Liver (tissue), 9 donors: Measurements from ENCODE around the gene TMC2. TPM values are rescaled to one million over a fixed set of nuclear protein-coding genes. Genes with fewer than 3 reads are reported as not detected.
"Not testable (repeated sequence)": the region's sequence is repeated elsewhere in the genome, so short reads cannot be mapped to it uniquely, and the experiment has no call there.

Source experiments
- DNase-seq: peaks from one replicate; pipeline ENCODE4 v3.0.0-alpha.2; 2017; ENCODE audit warnings: low spot score
- H3K27ac ChIP-seq, 2 donors: one replicate each; pipeline ENCODE4 v1.7.0; 2013; ENCODE audit warnings: inconsistent platforms in 2 of 2, low read length in 2 of 2, control low read depth in 1 of 2, low read depth in 1 of 2, mild to moderate bottlenecking in 1 of 2
- H3K27me3 ChIP-seq, 4 donors: one replicate each; pipeline versions ENCODE4 v1.6.1 to v1.7.0; 2013; ENCODE audit warnings: low read length in 3 of 4, inconsistent platforms in 1 of 4, mild to moderate bottlenecking in 1 of 4, moderate library complexity in 1 of 4; ENCODE audit not compliant: control insufficient read depth in 4 of 4, insufficient read depth in 4 of 4
- H3K36me3 ChIP-seq, 4 donors: one replicate each; pipeline versions ENCODE4 v1.6.1 to v1.7.0; 2013; ENCODE audit warnings: low read length in 3 of 4, mild to moderate bottlenecking in 3 of 4, low read depth in 1 of 4, moderate library complexity in 1 of 4; ENCODE audit not compliant: control insufficient read depth in 4 of 4, insufficient read depth in 3 of 4
- H3K4me1 ChIP-seq, 4 donors: one replicate each; pipeline versions ENCODE4 v1.6.1 to v1.7.0; 2013; ENCODE audit warnings: low read length in 3 of 4, mild to moderate bottlenecking in 3 of 4, moderate library complexity in 1 of 4; ENCODE audit not compliant: control insufficient read depth in 4 of 4, insufficient read depth in 4 of 4
- H3K4me3 ChIP-seq, 3 donors: one replicate each; pipeline versions ENCODE4 v1.6.1 to v1.7.0; 2013; ENCODE audit warnings: low read length in 3 of 3, control low read depth in 1 of 3, low read depth in 1 of 3, mild to moderate bottlenecking in 1 of 3
- H3K9ac ChIP-seq, 2 donors: one replicate each; pipeline ENCODE4 v1.7.0; 2013; ENCODE audit warnings: low read length in 2 of 2, mild to moderate bottlenecking in 2 of 2, moderate library complexity in 2 of 2, control low read depth in 1 of 2, low read depth in 1 of 2
- H3K9me3 ChIP-seq, 4 donors: one replicate each; pipeline versions ENCODE4 v1.6.1 to v1.7.0; 2013; ENCODE audit warnings: low read length in 3 of 4; ENCODE audit not compliant: control insufficient read depth in 4 of 4
- EGR1 ChIP-seq, 2 donors: IDR thresholded peaks; 2 replicates each; pipeline ENCODE4 v1.6.1; 2016 to 2018; ENCODE audit warnings: antibody characterized with exemption in 2 of 2, low read depth in 2 of 2
- FOXA2 ChIP-seq: IDR thresholded peaks from 2 replicates; pipeline ENCODE4 v1.6.1; 2016; ENCODE audit warnings: antibody characterized with exemption
- HNF4A ChIP-seq, 2 donors: conservative IDR thresholded peaks; 2 replicates each; pipeline ENCODE4 v1.6.1; 2016; ENCODE audit warnings: antibody characterized with exemption in 2 of 2, mild to moderate bottlenecking in 2 of 2
- NR2F2 ChIP-seq: IDR thresholded peaks from 2 replicates; pipeline ENCODE4 v1.6.1; 2016; ENCODE audit warnings: antibody characterized with exemption
- RAD21 ChIP-seq, 2 donors: IDR thresholded peaks; 2 replicates each; pipeline ENCODE4 v1.6.1; 2016; ENCODE audit warnings: antibody characterized with exemption in 2 of 2, mild to moderate bottlenecking in 2 of 2
- SP1 ChIP-seq: IDR thresholded peaks from 2 replicates; pipeline ENCODE4 v1.6.1; 2018; ENCODE audit warnings: antibody characterized with exemption, mild to moderate bottlenecking
- TAF1 ChIP-seq: conservative IDR thresholded peaks from 2 replicates; pipeline ENCODE4 v1.6.1; 2016; ENCODE audit warnings: antibody characterized with exemption, mild to moderate bottlenecking
- YY1 ChIP-seq: IDR thresholded peaks from 2 replicates; pipeline ENCODE4 v1.6.1; 2016; ENCODE audit warnings: antibody characterized with exemption, mild to moderate bottlenecking
- WGBS: extraction: QIAGEN DNeasy Blood & Tissue Kit; methylation state at CpG from one replicate; pipeline ENCODE4 v1.1.7; 2013; 5-methylcytosine and 5-hydroxymethylcytosine counted together
- polyA plus RNA-seq, 2 donors: library from polyadenylated mRNA; stranded (reverse) in 1 of 2; unstranded in 1 of 2; fragments of 200-250 nt in 1 of 2; fragments of >200 nt in 1 of 2; fragmentation: Nextera tagmentation in 1 of 2; extraction: Ambion mirVana in 1 of 2; gene quantifications; one replicate each; pipeline versions ENCODE4 v1.2.1 to v1.2.3, GENCODE V29; 2013 to 2015
- total RNA-seq, 2 donors: library from RNA; depleted of rRNA; stranded (reverse); fragments of >200 nt; gene quantifications; one replicate each; pipeline ENCODE4 v1.2.3, GENCODE V29; 2014
- TF ChIP-seq, protein P1 (sequence below): IDR thresholded peaks from 2 replicates; pipeline ENCODE4 v1.6.1; 2016; ENCODE audit warnings: antibody characterized with exemption
- TF ChIP-seq, protein P2 (sequence below): fragments of 150-350 bp; IDR thresholded peaks from 2 replicates; pipeline ENCODE4 v1.5.1; 2017; ENCODE audit warnings: improper control_type of control experiment, low read depth, low read length; ENCODE audit not compliant: missing input control
- TF ChIP-seq, protein P3 (sequence below): IDR thresholded peaks from 2 replicates; pipeline ENCODE4 v1.6.1; 2016; ENCODE audit warnings: antibody characterized with exemption
- TF ChIP-seq, protein P4 (sequence below): IDR thresholded peaks from 2 replicates; pipeline ENCODE4 v1.6.1; 2016; ENCODE audit warnings: antibody characterized with exemption, mild to moderate bottlenecking
- donor health status: healthy.
- donor health status: healthy.
- donor health status: healthy.
- donor health status: healthy.
- donor health status: healthy.

TMC2 gene
- total and polyA plus RNA-seq, 4 donors = not detected

DNA sequence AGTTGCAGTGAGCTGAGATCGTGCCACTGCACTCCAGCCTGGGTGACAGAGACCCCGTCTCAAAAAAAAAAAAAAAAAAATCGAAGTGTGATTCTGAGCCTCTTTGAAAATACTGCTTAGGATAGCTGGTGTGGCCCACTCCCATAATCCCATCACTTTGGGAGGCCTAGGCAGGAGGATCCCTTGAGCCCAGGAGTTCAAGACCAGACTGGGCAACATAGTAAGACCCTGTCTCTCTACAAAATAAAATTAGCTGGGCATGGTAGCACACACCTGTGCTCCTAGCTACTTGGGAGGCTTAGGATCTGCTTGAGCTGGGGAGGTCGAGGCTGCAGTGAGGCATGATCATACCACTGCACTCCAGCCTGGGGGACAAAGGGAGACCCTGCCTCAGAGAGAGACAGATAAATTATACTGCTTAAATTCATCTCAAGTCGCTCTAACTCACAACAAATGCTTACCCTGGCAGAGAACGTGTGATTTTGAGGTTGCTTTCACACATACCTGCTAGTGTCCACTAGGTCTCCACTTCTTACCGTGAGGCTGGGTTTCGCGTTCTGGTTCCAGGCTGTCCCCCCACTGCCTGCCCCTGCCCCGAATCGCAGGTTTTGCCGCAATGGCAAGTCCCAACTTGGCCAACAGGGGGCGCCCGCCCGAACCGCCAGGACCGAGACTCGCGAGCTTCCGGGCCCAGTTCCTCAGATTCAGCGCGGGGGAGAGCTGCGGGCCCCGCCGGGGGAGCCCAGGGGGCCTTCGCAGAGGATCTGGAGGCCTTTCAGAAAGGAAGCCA is 12.3 kb upstream of the TMC2 start:
- Histone ChIP-seq H3K27ac (peak overlapping the region; percentile 78 to 82), H3K27me3 (no peaks in the 10 kb centered on the region), H3K4me1 (peaks cover 0 to 10% (median 2%) of the 10 kb centered on the region in 4 donors), H3K9ac (peak overlapping the region; percentile 32 to 94), H3K4me3 (peak overlapping the region; percentile 66 to 82 (median 77)), H3K36me3 (no peaks in the 10 kb centered on the region), H3K9me3 (no peaks in the 10 kb centered on the region)
- TF ChIP-seq, protein P1, sequence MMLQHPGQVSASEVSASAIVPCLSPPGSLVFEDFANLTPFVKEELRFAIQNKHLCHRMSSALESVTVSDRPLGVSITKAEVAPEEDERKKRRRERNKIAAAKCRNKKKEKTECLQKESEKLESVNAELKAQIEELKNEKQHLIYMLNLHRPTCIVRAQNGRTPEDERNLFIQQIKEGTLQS = no peak
- TF ChIP-seq FOXA2 = no peak
- TF ChIP-seq, protein P2, sequence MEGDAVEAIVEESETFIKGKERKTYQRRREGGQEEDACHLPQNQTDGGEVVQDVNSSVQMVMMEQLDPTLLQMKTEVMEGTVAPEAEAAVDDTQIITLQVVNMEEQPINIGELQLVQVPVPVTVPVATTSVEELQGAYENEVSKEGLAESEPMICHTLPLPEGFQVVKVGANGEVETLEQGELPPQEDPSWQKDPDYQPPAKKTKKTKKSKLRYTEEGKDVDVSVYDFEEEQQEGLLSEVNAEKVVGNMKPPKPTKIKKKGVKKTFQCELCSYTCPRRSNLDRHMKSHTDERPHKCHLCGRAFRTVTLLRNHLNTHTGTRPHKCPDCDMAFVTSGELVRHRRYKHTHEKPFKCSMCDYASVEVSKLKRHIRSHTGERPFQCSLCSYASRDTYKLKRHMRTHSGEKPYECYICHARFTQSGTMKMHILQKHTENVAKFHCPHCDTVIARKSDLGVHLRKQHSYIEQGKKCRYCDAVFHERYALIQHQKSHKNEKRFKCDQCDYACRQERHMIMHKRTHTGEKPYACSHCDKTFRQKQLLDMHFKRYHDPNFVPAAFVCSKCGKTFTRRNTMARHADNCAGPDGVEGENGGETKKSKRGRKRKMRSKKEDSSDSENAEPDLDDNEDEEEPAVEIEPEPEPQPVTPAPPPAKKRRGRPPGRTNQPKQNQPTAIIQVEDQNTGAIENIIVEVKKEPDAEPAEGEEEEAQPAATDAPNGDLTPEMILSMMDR = peak; percentile 83
- TF ChIP-seq, protein P3, sequence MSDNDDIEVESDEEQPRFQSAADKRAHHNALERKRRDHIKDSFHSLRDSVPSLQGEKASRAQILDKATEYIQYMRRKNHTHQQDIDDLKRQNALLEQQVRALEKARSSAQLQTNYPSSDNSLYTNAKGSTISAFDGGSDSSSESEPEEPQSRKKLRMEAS = no peak
- TF ChIP-seq RAD21 (IDR thresholded peaks at IDR 0.05) = peak; percentile 51 to 66
- TF ChIP-seq TAF1 = peak; percentile 66
- no peak for TF ChIP-seq SP1
- no peak for TF ChIP-seq HNF4A (conservative IDR thresholded peaks at IDR 0.05)
- TF ChIP-seq YY1 = no peak
- TF ChIP-seq EGR1 (IDR thresholded peaks at IDR 0.05; ENCODE audit: low read depth in 2 of 2) = no peak
- TF ChIP-seq, protein P4, sequence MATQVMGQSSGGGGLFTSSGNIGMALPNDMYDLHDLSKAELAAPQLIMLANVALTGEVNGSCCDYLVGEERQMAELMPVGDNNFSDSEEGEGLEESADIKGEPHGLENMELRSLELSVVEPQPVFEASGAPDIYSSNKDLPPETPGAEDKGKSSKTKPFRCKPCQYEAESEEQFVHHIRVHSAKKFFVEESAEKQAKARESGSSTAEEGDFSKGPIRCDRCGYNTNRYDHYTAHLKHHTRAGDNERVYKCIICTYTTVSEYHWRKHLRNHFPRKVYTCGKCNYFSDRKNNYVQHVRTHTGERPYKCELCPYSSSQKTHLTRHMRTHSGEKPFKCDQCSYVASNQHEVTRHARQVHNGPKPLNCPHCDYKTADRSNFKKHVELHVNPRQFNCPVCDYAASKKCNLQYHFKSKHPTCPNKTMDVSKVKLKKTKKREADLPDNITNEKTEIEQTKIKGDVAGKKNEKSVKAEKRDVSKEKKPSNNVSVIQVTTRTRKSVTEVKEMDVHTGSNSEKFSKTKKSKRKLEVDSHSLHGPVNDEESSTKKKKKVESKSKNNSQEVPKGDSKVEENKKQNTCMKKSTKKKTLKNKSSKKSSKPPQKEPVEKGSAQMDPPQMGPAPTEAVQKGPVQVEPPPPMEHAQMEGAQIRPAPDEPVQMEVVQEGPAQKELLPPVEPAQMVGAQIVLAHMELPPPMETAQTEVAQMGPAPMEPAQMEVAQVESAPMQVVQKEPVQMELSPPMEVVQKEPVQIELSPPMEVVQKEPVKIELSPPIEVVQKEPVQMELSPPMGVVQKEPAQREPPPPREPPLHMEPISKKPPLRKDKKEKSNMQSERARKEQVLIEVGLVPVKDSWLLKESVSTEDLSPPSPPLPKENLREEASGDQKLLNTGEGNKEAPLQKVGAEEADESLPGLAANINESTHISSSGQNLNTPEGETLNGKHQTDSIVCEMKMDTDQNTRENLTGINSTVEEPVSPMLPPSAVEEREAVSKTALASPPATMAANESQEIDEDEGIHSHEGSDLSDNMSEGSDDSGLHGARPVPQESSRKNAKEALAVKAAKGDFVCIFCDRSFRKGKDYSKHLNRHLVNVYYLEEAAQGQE = no peak
- no peak for TF ChIP-seq NR2F2
- WGBS = 12% methylated on average over 26 of the region's 26 CpGs
- DNase-seq = peak; percentile 94

DNA sequence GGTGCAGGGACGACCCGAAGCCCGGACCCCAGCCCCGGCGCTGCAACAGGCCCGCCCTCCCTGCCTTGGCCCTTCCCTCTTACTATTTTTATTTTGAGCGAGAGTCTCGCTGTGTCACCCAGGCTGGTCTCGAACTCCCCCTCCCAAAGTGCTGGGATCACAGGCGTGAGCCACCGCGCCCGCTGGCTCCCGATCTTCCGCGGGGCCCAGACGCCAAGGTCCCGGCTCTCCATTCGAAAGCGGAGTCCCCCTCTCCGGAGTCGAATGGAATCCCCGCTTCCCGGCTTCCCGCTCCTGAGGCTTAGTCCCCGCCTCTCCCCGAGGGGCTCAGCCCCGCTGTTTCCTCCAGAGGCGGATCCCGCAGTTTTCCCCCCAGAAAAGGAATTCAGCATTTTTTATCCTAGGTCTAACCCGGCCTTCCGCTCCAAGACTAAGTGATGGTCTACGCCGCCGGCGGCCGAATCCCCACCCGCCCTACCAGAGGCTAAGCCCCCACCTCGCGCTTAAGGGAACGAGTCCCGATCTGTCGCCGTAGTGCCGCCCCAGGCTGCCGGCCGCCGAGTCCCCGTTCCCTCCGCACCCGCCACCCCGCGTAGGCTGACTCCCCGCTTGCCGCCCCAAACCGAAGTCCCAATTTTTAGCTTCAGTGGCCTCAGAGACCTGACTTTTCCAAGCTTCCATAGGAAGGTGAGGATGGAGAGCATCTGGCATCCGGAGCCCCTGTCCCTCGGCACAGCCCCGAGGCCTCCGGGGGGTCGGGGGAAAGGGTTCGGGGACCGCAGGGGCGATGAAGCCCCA is 11.5 kb upstream of the TMC2 start:
- Histone ChIP-seq H3K36me3 (no peaks in the 10 kb centered on the region), H3K9me3 (no peaks in the 10 kb centered on the region), H3K27me3 (no peaks in the 10 kb centered on the region), H3K9ac (peak overlapping the region; percentile 32 to 94), H3K27ac (peak overlapping the region; percentile 78 to 82), H3K4me1 (peaks cover 0 to 10% (median 2%) of the 10 kb centered on the region in 4 donors), H3K4me3 (peak overlapping the region; percentile 66 to 82 (median 77))
- TF ChIP-seq, protein P4 = peak; percentile 28
- no peak for TF ChIP-seq YY1
- 1% methylated on average over 64 of the region's 64 CpGs for WGBS
- peak; percentile 55 for DNase-seq

DNA sequence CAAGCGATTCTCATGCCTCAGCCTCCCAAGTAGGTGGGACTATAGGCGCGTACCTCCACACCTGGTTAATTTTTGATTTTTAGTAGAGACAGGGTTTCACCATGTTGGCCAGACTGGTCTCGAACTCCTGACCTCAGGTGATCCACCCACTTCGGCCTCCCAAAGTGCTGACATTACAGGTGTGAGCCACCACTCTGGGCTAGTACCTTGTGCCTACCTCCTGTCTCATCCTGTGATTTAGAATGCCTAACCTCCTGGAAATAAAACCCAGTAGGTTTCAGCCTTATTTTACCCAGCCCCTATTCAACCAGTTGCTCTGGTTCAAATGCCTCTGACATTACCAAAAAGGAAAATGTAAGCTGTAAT is 10.2 kb upstream of the TMC2 start:
- not testable (repeated sequence) for H3K9ac ChIP-seq, DNase-seq, H3K27ac ChIP-seq, H3K27me3 ChIP-seq, H3K4me3 ChIP-seq, H3K36me3 ChIP-seq, H3K9me3 ChIP-seq
- 87% methylated on average over 5 of the region's 5 CpGs for WGBS
- H3K4me1 ChIP-seq = peaks cover 0 to 10% (median 2%) of the 10 kb centered on the region in 4 donors
